ENCODE results near the gene ITPRIP. TPM values are rescaled to one million over a fixed set of nuclear protein-coding genes. Genes with fewer than 3 reads are reported as not detected.

Gene ITPRIP
- total and polyA plus RNA-seq, 2 of the 8 experiments (the other 6 are each of a cell fraction or from before 2014, with no cell fraction given) = 15.3 to 16.9 TPM

- Histone ChIP-seq H4K20me1 (replicated peaks in 1 of 2; ENCODE audit: control insufficient read depth in 1 of 2, insufficient read depth in 2 of 2, low read length in 2 of 2) (peaks cover 0 to 8% of the 10 kb centered on the region in 2 experiments), H3K27me3 (replicated peaks in 1 of 4; ENCODE audit: control insufficient read depth in 3 of 4, extremely low read depth in 1 of 4, insufficient read depth in 3 of 4, low read length in 3 of 4) (peaks cover 0 to 2% (median 0%) of the 10 kb centered on the region in 4 experiments; a peak in 1 of 7 replicates), H2BK120ac (replicated peaks; ENCODE audit: low read depth, low read length) (peak overlapping the region; percentile 38), H2BK15ac (ENCODE audit: low read length) (no peak overlapping the region), H2BK12ac (ENCODE audit: low read depth, low read length) (peak overlapping the region; percentile 94), H3K4me2 (ENCODE audit: insufficient read depth in 1 of 2, low read depth in 2 of 2, low read length in 2 of 2) (peak overlapping the region; percentile 86 to 93), H3K23me2 (ENCODE audit: low read depth, low read length) (peaks cover 18% of the 10 kb centered on the region), H2BK20ac (ENCODE audit: low read length) (0 out of 2 replicates have a peak overlapping the region, but pooled peaks have one; percentile 40), H3K79me1 (ENCODE audit: low read depth, low read length) (0 out of 2 replicates have a peak, but pooled peaks cover 6% of the 10 kb centered on the region), H3K18ac (ENCODE audit: extremely low read depth, low read length) (peak overlapping the region; percentile 28; the same call in 1 of the 2 replicates), H4K91ac (replicated peaks; ENCODE audit: insufficient read length, low read length) (peak overlapping the region; percentile 7), H2AK5ac (ENCODE audit: low read depth, low read length) (no peak overlapping the region; the same call in 1 of the 2 replicates), H3K4ac (replicated peaks; ENCODE audit: insufficient read length, low read depth, low read length) (peak overlapping the region; percentile 19), H3K4me3 (ENCODE audit: extremely low read depth in 1 of 4, insufficient read depth in 2 of 4, low read depth in 3 of 4, low read length in 4 of 4) (peak overlapping the region; percentile 73 to 90 (median 80); a peak in 6 of 8 replicates), H2BK5ac (ENCODE audit: low read depth, low read length) (no peak overlapping the region), H3K36me3 (ENCODE audit: control insufficient read depth in 2 of 4, insufficient read depth in 4 of 4, low read length in 3 of 4) (no peaks in the 10 kb centered on the region), H3K79me2 (ENCODE audit: control insufficient read depth in 1 of 2, insufficient read depth in 2 of 2, low read length in 2 of 2) (peaks cover 15 to 31% of the 10 kb centered on the region in 2 experiments), H4K5ac (ENCODE audit: insufficient read length, low read depth, low read length) (no peak overlapping the region), H3K14ac (ENCODE audit: insufficient read length) (no peak overlapping the region), H3K9ac (replicated peaks in 1 of 4; ENCODE audit: extremely low read depth in 1 of 4, low read depth in 3 of 4, low read length in 3 of 4) (peak overlapping the region in 2 of 4 experiments; percentile 13 to 50; a peak in 3 of 7 replicates), H3K23ac (ENCODE audit: insufficient read length) (no peak overlapping the region), H4K8ac (ENCODE audit: extremely low read depth, insufficient read depth, low read length) (no peak overlapping the region), H3K9me3 (ENCODE audit: insufficient read depth in 2 of 2, low read depth in 1 of 2, low read length in 1 of 2) (no peaks in the 10 kb centered on the region), H3K56ac (replicated peaks; ENCODE audit: insufficient read length, low read depth, low read length) (no peak overlapping the region), H2AFZ (ENCODE audit: low read length) (0 out of 2 replicates have a peak overlapping the region, but pooled peaks have one; percentile 36), H3K4me1 (replicated peaks in 1 of 4; ENCODE audit: control insufficient read depth in 3 of 4, insufficient read depth in 4 of 4, low read length in 3 of 4) (peaks cover 12 to 23% (median 16%) of the 10 kb centered on the region in 4 experiments; a peak in 6 of 7 replicates), H3K27ac (ENCODE audit: low read depth, low read length) (no peak overlapping the region)
- no peak for TF ChIP-seq RBBP5 (IDR thresholded peaks at IDR 0.05; ENCODE audit: borderline replicate concordance, low read depth, low read length)
- TF ChIP-seq SRF (IDR thresholded peaks at IDR 0.05; ENCODE audit: low read depth, low read length) = no peak
- no peak for TF ChIP-seq RNF2 (IDR thresholded peaks at IDR 0.05; ENCODE audit: borderline replicate concordance, low read depth, low read length, missing control alignments, poor library complexity, severe bottlenecking)
- no peak for TF ChIP-seq YY1 (IDR thresholded peaks at IDR 0.05; ENCODE audit: low read depth, low read length)
- no peak for TF ChIP-seq SIRT6 (IDR thresholded peaks at IDR 0.05; ENCODE audit: low read length)
- no peak for TF ChIP-seq CHD1 (IDR thresholded peaks at IDR 0.05; ENCODE audit: low read depth, low read length)
- DNase-seq (ENCODE audit: low read depth in 1 of 2, low spot score in 2 of 2) = peak in 1 of 2 experiments; percentile 42
- FAIRE-seq = no peak
- ChIA-PET CTCF (ENCODE audit: partially characterized antibody) (interaction anchor here (0.7 to 7.3 kb wide), 9 partner anchors 10 to 65 kb away, joined by 3 to 86 read pairs (median 17); no protein-coding TSS in a partner anchor), POLR2A (ENCODE audit: partially characterized antibody) (interaction anchor here (1.5 to 4.2 kb wide), 4 partner anchors 10 to 18 kb away, joined by 7 to 37 read pairs (median 14); no protein-coding TSS in a partner anchor)
- WGBS, 2 experiments (ENCODE audit: extremely low coverage in 1 of 2, insufficient coverage in 1 of 2, insufficient read length in 1 of 2, insufficient replicate concordance in 2 of 2, low coverage in 1 of 2, low lambda C conversion rate in 2 of 2, missing lambda C conversion rate in 1 of 2) = 76% methylated on average over 10 of the region's 11 CpGs; no CpG with 5 or more reads in 1 of the 2 experiments
Observed at GRCh38 chr10:104339469-104340110, 1.3 kb upstream of the ITPRIP start.

All from H1 (cell line).